Neutrophil (primary cell): ENCODE data around the gene GSK3A.
"Not testable (repeated sequence)": the region's sequence is repeated elsewhere in the genome, so short reads cannot be mapped to it uniquely, and the experiment has no call there.

ENCODE experiments used
- H3K27ac ChIP-seq: fragments of 200-600 bp; sonication (generic); 2 replicates; pipeline ENCODE4 v1.5.1; 2016; ENCODE audit warnings: mild to moderate bottlenecking, moderate library complexity
- H3K27me3 ChIP-seq: fragments of 200-600 bp; sonication (generic); 2 replicates; pipeline ENCODE4 v1.6.0; 2016; ENCODE audit warnings: mild to moderate bottlenecking
- H3K36me3 ChIP-seq: fragments of 200-600 bp; sonication (generic); 2 replicates; pipeline ENCODE4 v1.5.1; 2017
- H3K4me1 ChIP-seq, 2 experiments: fragments of 200-600 bp in 1 of 2; sonication (generic) in 1 of 2; 1 replicate in 1 of 2; 2 replicates in 1 of 2; pipeline versions ENCODE4 v1.5.1 to v1.6.1; 2013 to 2016; ENCODE audit warnings: low read depth in 1 of 2, low read length in 1 of 2, mild to moderate bottlenecking in 1 of 2, moderate library complexity in 1 of 2; ENCODE audit not compliant: control insufficient read depth in 1 of 2, insufficient read depth in 1 of 2
- H3K4me3 ChIP-seq, 2 experiments: fragments of 200-600 bp in 1 of 2; sonication (generic) in 1 of 2; 1 replicate in 1 of 2; 2 replicates in 1 of 2; pipeline ENCODE4 v1.5.1; 2013 to 2016; ENCODE audit warnings: low read depth in 1 of 2, low read length in 1 of 2, mild to moderate bottlenecking in 1 of 2, moderate library complexity in 1 of 2
- H3K9me3 ChIP-seq: fragments of 200-600 bp; sonication (generic); 2 replicates; pipeline ENCODE4 v1.5.1; 2016
- TF ChIP-seq, protein P1 (sequence below): fragments of 200-600 bp; sonication (generic); IDR thresholded peaks from 2 replicates; pipeline ENCODE4 v1.5.1; 2016; ENCODE audit warnings: antibody characterized with exemption

GSK3A gene

GRCh38 chr19:42268704-42269477 is 26.5 kb upstream of the GSK3A start, which contains the start of gene CIC:
CIC (plus strand) TSS chr19:42269252; CDS start chr19:42271784, 2,532 bp downstream.
- Histone ChIP-seq H3K4me1 (peaks cover 32 to 39% of the 10 kb centered on the region in 2 experiments), H3K27me3 (no peaks in the 10 kb centered on the region)
- TF ChIP-seq, protein P1, sequence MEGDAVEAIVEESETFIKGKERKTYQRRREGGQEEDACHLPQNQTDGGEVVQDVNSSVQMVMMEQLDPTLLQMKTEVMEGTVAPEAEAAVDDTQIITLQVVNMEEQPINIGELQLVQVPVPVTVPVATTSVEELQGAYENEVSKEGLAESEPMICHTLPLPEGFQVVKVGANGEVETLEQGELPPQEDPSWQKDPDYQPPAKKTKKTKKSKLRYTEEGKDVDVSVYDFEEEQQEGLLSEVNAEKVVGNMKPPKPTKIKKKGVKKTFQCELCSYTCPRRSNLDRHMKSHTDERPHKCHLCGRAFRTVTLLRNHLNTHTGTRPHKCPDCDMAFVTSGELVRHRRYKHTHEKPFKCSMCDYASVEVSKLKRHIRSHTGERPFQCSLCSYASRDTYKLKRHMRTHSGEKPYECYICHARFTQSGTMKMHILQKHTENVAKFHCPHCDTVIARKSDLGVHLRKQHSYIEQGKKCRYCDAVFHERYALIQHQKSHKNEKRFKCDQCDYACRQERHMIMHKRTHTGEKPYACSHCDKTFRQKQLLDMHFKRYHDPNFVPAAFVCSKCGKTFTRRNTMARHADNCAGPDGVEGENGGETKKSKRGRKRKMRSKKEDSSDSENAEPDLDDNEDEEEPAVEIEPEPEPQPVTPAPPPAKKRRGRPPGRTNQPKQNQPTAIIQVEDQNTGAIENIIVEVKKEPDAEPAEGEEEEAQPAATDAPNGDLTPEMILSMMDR: peak; percentile 4

DNA sequence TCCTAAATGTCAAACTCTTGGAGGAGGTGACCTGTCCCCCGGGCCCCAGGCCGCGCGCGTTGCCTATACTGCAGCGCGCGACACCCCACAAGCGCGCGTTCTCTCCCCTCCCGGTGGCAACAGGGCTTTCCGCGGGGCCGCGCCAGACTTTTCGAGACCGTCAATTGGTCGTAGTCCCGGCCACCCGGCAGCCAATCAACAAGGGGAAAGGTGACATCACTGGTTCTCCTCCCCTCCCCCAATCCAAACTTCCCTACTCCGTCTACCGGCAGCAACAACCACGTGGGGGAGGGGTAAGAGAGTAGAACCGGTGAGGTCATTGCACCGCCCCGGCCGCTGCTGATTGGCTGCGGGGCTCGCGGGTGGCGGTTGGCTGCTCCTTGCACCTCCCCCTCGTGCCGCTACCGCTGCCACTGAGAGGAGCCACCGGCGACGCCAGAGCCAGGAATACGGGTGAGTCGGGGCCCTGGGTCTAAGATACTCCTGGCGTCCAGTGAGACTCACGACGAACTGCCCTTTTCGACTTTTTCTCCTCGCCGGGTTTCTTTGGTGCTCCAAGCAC is 25.8 kb upstream of the GSK3A start:
- Histone ChIP-seq H3K36me3 (peaks cover 18% of the 10 kb centered on the region), H3K27ac (peak overlapping the region; percentile 99), H3K9me3 (no peaks in the 10 kb centered on the region), H3K4me1 (peaks cover 32 to 39% of the 10 kb centered on the region in 2 experiments), H3K4me3 (peak overlapping the region; percentile 77 to 83), H3K27me3 (no peaks in the 10 kb centered on the region)
- TF ChIP-seq, protein P1: peak; percentile 47

More at GRCh38 chr19:42268704-42269477, 26.5 kb upstream of the GSK3A start, which contains the start of gene CIC:
- Histone ChIP-seq H3K27ac (peak within 1 kb of the TSS; percentile 99), H3K36me3 (peaks cover 25% of the 10 kb centered on the region), H3K9me3 (no peaks in the 10 kb centered on the region), H3K4me3 (peak within 1 kb of the TSS; percentile 77 to 83)

DNA sequence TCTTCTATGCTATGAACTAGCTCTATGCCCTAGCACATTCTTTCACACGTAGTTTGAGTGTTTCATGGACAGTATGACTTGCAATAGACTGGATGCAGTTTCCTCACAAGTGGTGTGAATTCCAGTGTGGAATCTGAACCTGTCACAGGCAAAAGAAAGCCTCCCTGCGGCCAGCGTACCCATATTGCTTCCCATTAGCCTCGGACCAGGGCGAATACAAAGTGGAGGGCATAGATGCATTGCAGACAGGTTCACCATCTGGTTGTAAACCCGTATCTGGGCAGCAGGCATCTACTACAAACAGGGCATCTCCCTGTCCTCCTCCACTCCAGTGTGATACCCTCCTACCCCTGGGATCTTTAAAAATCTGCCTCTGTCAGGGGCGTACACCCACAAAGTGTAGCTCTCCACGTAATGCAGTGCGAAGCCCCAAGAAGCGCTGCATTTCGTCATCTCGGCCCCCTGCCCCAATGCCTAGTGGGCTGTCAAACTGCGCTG is 25.3 kb upstream of the GSK3A start:
- H3K36me3 ChIP-seq: peaks cover 13% of the 10 kb centered on the region
- TF ChIP-seq, protein P1: no peak
- H3K27ac ChIP-seq: peak overlapping the region; percentile 99
- H3K27me3 ChIP-seq: no peaks in the 10 kb centered on the region
- H3K4me1 ChIP-seq: peaks cover 32 to 39% of the 10 kb centered on the region in 2 experiments
- H3K4me3 ChIP-seq: peak overlapping the region; percentile 77 to 83
- H3K9me3 ChIP-seq: no peaks in the 10 kb centered on the region

DNA sequence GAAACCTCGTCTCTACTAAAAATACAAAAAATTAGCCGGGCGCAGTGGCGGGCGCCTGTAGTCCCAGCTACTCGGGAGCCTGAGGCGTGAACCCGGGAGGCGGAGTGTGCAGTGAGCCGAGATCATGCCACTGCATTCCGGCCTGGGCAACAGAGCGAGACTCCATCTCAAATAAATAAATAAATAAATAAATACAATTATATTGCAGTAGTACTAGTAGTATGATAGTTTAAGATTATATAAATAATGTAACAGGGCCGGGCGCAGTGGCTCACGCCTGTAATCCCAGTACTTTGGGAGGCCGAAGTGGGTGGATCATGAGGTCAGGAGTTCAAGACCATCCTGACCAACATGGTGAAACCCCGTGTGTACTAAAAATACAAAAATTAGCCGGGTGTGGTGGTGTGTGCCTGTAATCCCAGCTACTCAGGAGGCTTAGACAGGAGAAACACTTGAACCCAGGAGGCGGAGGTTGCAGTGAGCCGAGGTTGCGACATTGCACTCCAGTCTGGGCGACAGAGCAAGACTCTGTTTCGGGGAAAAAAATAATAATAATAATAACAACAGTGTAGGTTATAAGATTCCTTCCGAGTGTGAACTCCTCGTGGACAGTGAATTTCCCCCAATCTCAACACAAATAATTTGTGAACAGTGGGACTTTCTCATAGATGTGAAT is 24.7 kb upstream of the GSK3A start:
- not testable (repeated sequence) for H3K27me3 ChIP-seq, H3K36me3 ChIP-seq, H3K9me3 ChIP-seq
- Histone ChIP-seq H3K27ac (peak overlapping the region; percentile 99), H3K4me3 (peak overlapping the region; percentile 77 to 83), H3K4me1 (peaks cover 32 to 39% of the 10 kb centered on the region in 2 experiments)

GRCh38 chr19:42266105-42266504 is 23.7 kb upstream of the GSK3A start:
- H3K27me3 ChIP-seq, H3K27ac ChIP-seq, H3K9me3 ChIP-seq, H3K36me3 ChIP-seq, H3K4me3 ChIP-seq: not testable (repeated sequence)
- peaks cover 26 to 29% of the 10 kb centered on the region in 2 experiments for H3K4me1 ChIP-seq

GRCh38 chr19:42261763-42262162 is 19.4 kb upstream of the GSK3A start:
- Histone ChIP-seq H3K27ac (no peak overlapping the region), H3K4me1 (no peaks in the 10 kb centered on the region), H3K9me3 (no peaks in the 10 kb centered on the region), H3K4me3 (no peak overlapping the region), H3K36me3 (no peaks in the 10 kb centered on the region), H3K27me3 (peaks cover 18% of the 10 kb centered on the region)
- TF ChIP-seq, protein P1: no peak

- not testable (repeated sequence) for H3K36me3 ChIP-seq, H3K9me3 ChIP-seq, H3K27ac ChIP-seq, H3K4me3 ChIP-seq
- Histone ChIP-seq H3K27me3 (peaks cover 38% of the 10 kb centered on the region), H3K4me1 (peaks cover 14 to 17% of the 10 kb centered on the region in 2 experiments)
Measured at GRCh38 chr19:42257842-42258241, 15.4 kb upstream of the GSK3A start.
